Measurements from ENCODE around the gene REG4.

The REG4 gene

DNA sequence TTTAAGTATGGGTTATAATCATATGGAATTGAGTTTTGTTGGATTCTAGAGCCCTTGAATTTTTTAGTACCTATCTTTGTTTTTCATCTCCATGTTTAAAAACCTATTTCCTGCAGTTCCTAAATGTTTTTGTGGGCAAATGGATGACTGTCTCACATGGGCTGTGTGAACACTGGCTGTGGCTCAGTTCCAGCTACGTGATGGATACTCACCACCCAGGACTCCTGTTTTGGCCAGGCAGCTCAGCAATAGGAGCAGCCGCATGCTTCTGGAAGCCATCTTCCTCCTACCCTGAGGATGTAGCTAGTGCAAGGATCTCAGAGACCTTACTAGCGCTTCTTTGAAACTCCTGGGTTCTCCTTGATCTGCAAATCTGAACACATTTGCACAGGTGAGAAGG is 2.8 kb downstream of the REG4 start:
- TF ChIP-seq EZH2phosphoT487 (IDR thresholded peaks at IDR 0.05; ENCODE audit: borderline replicate concordance, low read length) = no peak
- TF ChIP-seq, protein P1, sequence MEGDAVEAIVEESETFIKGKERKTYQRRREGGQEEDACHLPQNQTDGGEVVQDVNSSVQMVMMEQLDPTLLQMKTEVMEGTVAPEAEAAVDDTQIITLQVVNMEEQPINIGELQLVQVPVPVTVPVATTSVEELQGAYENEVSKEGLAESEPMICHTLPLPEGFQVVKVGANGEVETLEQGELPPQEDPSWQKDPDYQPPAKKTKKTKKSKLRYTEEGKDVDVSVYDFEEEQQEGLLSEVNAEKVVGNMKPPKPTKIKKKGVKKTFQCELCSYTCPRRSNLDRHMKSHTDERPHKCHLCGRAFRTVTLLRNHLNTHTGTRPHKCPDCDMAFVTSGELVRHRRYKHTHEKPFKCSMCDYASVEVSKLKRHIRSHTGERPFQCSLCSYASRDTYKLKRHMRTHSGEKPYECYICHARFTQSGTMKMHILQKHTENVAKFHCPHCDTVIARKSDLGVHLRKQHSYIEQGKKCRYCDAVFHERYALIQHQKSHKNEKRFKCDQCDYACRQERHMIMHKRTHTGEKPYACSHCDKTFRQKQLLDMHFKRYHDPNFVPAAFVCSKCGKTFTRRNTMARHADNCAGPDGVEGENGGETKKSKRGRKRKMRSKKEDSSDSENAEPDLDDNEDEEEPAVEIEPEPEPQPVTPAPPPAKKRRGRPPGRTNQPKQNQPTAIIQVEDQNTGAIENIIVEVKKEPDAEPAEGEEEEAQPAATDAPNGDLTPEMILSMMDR (IDR thresholded peaks at IDR 0.05; ENCODE audit: low read depth, low read length, poor library complexity, severe bottlenecking) = no peak
- H3K4me2 ChIP-seq (ENCODE audit: low read length) = no peak overlapping the region
- H3K36me3 ChIP-seq (ENCODE audit: control insufficient read depth, low read length) = no peaks in the 10 kb centered on the region
- no peak overlapping the region for H3K27ac ChIP-seq (ENCODE audit: low read depth, low read length)
- no peak overlapping the region for H3K4me3 ChIP-seq (ENCODE audit: low read length)
- H3K4me1 ChIP-seq (ENCODE audit: control insufficient read depth, low read length) = no peaks in the 10 kb centered on the region
- no peaks in the 10 kb centered on the region for H3K79me2 ChIP-seq (ENCODE audit: control insufficient read depth, low read length)
- H3F3A ChIP-seq (ENCODE audit: control insufficient read depth, insufficient read depth) = no peaks in the 10 kb centered on the region
- no peaks in the 10 kb centered on the region for H4K20me1 ChIP-seq (ENCODE audit: control insufficient read depth, insufficient read depth, low read depth, low read length)
- no peaks in the 10 kb centered on the region for H3K9me2 ChIP-seq (replicated peaks; ENCODE audit: control insufficient read depth, low read length)
- no peaks in the 10 kb centered on the region for H3K9me3 ChIP-seq (ENCODE audit: control insufficient read depth, insufficient read depth, low read length)
- peaks cover 3% of the 10 kb centered on the region; the same call in 1 of the 2 replicates for H3K27me3 ChIP-seq (ENCODE audit: control insufficient read depth, low read length)

DNA sequence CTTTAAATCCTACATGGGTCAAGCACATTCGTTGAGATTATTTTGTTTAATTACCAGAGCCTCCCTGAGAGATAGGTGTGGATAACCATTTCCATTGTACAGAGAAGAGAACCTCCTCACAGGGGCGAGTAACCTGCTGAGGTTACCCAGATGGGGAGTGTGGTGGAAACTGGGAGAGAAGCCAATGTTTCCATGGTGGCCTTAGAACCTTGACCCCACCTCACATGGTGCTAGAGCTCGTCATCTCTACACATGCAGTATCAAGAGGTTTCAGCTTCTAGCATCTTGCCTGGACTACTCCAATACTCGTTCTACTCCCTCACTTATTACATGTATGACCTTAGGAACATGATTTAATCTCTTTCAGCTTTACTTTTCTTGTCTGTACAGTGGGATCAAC is 4.8 kb downstream of the REG4 start:
- no peaks in the 10 kb centered on the region for H3K9me3 ChIP-seq (ENCODE audit: control insufficient read depth, insufficient read depth, low read length)
- H3K4me1 ChIP-seq (ENCODE audit: control insufficient read depth, low read length) = no peaks in the 10 kb centered on the region

DNA sequence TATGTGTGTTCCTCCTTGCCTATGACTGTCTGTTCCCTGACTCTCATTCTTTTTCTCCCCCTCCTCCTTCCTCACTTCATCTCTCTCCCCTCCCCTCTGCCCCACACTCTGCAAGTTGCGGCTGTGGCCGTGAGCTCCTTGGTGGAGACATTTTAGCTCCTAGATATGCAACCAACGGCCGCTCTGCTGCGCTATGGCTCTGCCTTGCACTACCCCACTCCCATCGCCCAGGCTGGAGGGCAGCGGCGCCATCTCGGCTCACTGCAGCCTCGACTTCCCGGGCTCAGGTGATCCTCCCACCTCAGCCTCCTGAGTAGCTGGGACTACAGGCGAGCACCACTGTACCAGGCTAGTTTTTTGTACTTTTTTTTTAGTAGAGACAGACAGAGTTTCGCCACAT is 5.5 kb downstream of the REG4 start:
- Histone ChIP-seq H3F3A (ENCODE audit: control insufficient read depth, insufficient read depth) (no peaks in the 10 kb centered on the region), H3K4me2 (ENCODE audit: low read length) (no peak overlapping the region), H3K79me2 (ENCODE audit: control insufficient read depth, low read length) (no peaks in the 10 kb centered on the region), H4K20me1 (ENCODE audit: control insufficient read depth, insufficient read depth, low read depth, low read length) (no peaks in the 10 kb centered on the region), H3K4me1 (ENCODE audit: control insufficient read depth, low read length) (no peaks in the 10 kb centered on the region), H3K27ac (ENCODE audit: low read depth, low read length) (no peak overlapping the region), H3K4me3 (ENCODE audit: low read length) (no peak overlapping the region), H3K9me3 (ENCODE audit: control insufficient read depth, insufficient read depth, low read length) (no peaks in the 10 kb centered on the region), H3K9me2 (replicated peaks; ENCODE audit: control insufficient read depth, low read length) (no peaks in the 10 kb centered on the region), H3K27me3 (ENCODE audit: control insufficient read depth, low read length) (peaks cover 3% of the 10 kb centered on the region; the same call in 1 of the 2 replicates), H3K36me3 (ENCODE audit: control insufficient read depth, low read length) (no peaks in the 10 kb centered on the region)
- TF ChIP-seq EZH2phosphoT487 (IDR thresholded peaks at IDR 0.05; ENCODE audit: borderline replicate concordance, low read length) = no peak
- TF ChIP-seq, protein P1 (IDR thresholded peaks at IDR 0.05; ENCODE audit: low read depth, low read length, poor library complexity, severe bottlenecking) = no peak

More for the DNA sequence above, 4.8 kb downstream of the REG4 start:
- no peaks in the 10 kb centered on the region for H3K79me2 ChIP-seq (ENCODE audit: control insufficient read depth, low read length)
- H3K9me2 ChIP-seq (replicated peaks; ENCODE audit: control insufficient read depth, low read length) = no peaks in the 10 kb centered on the region
- no peak overlapping the region for H3K4me2 ChIP-seq (ENCODE audit: low read length)
- no peaks in the 10 kb centered on the region for H4K20me1 ChIP-seq (ENCODE audit: control insufficient read depth, insufficient read depth, low read depth, low read length)
- no peak overlapping the region for H3K27ac ChIP-seq (ENCODE audit: low read depth, low read length)
- H3K27me3 ChIP-seq (ENCODE audit: control insufficient read depth, low read length) = peaks cover 3% of the 10 kb centered on the region; the same call in 1 of the 2 replicates
- no peak for TF ChIP-seq EZH2phosphoT487 (IDR thresholded peaks at IDR 0.05; ENCODE audit: borderline replicate concordance, low read length)
- TF ChIP-seq, protein P1 (IDR thresholded peaks at IDR 0.05; ENCODE audit: low read depth, low read length, poor library complexity, severe bottlenecking) = no peak
- no peaks in the 10 kb centered on the region for H3K36me3 ChIP-seq (ENCODE audit: control insufficient read depth, low read length)
- H3K4me3 ChIP-seq (ENCODE audit: low read length) = no peak overlapping the region
- H3F3A ChIP-seq (ENCODE audit: control insufficient read depth, insufficient read depth) = no peaks in the 10 kb centered on the region
